Endometrium (tissue), 2 donors: ENCODE data around the gene PTPRQ.
"Not testable (repeated sequence)": the region's sequence is repeated elsewhere in the genome, so short reads cannot be mapped to it uniquely, and the experiment has no call there.

Source experiments
- FAIRE-seq: peaks from 2 replicates; lab custom pipeline; 2012; peaks lifted over from hg19 to GRCh38; lab: Jason Lieb, UNC
- donor health status: control.
- donor health status: control.

The PTPRQ gene

DNA sequence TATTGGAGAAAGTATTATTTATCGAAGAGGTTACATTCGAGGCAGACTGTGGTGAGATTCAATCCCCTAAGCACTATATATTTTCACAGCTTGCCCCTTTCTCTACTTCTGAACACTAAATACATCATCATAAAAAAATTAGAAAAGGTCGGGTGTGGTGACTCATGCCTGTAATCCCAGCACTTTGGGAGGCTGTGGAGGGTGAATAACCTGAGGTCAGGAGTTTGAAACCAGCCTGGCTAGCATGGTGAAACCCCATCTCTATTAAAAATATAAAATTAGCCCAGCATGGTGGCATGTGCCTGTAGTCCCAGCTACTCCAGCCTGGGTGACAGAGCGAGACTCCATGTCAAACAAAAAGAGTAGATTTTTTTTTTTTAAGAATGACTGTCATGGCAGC is 192.8 kb downstream of the PTPRQ start:
- no peak for FAIRE-seq

DNA sequence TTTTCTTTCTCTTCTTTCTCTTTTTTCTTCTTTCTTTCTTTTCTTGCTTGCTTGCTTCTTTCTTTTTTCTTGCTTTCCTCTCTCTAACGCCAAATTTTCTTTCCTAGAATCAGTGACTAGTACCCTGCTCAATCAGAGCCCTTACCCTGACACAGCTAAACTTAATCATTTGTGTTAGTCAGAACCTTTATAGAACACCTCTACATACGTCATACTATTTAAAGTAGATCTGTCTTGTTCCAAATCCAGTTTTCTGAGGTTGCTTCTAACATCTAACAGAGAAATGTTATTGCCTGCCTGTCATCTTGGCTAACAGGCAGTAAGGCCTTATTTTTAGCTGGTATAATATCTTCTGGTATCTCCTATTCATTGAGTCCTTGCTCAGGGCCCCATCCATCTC is 197.9 kb downstream of the PTPRQ start:
- no peak for FAIRE-seq

DNA sequence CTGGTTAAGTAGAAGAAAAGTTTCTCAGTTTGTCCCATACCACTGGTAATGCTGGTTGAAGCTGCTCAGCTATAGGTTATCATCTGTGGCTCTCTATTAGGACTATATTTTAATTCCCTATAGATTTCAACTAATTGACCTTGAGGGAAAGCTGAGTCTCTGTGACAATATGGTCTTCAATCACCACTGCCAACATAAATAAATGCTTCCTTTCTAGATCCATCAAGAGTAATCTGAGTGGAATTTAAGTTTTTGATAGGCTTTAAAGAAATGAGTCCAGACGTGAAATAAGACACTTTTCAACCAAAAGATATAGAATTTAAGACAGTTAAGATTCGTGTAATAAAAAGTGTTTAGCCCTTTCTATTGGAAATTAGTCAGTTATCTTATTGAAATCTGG is 199.9 kb downstream of the PTPRQ start:
- no peak for FAIRE-seq

DNA sequence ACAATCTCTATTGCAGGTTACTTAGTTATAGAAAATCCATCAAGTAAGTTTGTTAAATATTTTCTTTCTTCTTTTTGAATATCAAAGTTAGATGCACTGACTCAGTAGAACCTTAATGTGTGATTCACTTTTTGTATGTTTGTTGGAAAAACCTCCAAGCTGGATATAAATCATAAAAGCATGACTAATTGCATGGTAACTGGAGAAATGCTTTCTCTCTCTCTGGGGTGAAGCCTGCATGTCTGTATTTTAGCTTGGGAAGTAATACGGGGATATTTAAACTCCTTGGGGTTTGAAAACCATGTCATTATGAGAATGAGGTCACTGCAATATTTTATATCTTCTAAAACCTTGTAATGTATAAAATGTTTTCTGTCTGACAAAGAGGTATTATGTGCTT is 204.8 kb downstream of the PTPRQ start:
- FAIRE-seq: no peak

DNA sequence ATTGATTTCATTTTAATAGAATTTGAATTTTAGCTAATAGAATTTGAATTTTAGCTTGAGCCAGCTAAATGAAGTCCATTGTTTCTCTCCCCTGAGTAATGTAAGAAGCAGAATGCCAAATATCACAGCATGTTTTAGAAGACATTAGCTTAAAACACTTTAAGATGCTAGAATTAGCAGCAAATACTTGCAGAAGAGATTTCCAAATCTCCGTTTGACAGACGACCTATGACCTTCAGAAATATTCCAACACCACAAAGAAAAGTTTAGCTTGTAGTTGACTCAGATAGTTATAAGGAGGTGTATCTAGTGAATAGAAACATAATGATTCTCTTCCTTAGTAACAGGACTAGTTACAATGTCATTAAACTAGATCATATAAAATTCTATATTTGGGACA is 211.7 kb downstream of the PTPRQ start:
- no peak for FAIRE-seq

DNA sequence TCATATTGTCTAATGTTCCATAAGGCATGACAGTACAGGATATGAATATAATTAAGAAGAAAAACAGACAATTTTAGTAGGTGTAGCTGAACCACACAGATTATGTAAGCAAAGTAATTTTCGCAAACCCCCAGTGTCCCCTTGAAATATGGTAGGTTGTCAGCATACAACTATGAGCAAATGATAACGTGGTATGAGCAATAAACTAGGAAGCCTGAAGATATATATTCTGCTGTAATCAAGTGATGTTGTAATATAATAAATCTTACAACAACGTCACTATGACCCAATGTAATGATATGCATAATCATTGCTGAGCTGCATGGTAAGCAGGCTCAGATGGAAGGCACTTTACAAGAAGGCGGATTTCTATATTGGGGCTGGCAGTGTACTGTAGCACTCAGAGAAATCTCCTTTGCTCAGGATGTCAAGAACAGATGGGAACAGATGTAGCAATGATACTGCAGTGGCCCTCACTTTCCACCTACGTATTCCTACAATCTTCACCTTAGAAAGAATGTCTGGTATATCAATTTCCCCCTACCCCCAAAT is 215.6 kb downstream of the PTPRQ start:
- FAIRE-seq: no peak

DNA sequence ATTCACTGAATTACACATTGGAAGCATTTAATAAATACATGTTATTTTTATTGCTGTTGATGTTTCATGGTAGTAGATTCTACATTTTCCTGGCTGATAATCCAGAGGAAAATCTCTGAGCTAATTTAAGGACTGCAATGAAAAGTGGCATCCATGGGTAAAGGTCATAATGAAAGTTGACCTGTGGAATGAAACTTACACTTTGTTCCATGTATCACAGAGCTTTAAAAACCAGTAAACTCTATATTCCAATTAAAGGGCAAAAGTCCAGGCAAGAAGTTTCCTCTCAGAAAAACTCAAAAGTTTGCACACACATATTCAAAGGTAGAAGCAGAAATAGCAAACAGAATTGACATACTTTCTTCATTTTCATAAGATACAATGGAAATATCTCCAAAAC is 218.6 kb downstream of the PTPRQ start:
- FAIRE-seq: no peak

DNA sequence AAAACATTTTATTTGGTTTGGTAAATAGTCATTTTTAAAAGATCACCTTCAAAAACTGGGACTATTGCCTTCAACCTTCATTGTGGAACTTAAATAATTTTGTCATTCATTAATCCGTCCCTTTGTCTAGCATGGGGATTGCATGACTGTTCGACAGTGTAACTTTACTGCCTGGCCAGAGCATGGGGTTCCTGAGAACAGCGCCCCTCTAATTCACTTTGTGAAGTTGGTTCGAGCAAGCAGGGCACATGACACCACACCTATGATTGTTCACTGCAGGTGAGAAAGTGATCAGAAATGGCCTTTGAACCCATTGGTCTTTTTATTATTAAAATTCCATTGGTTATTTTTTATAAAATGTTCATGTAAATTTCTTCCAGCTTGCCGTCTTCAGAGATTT is 226.2 kb downstream of the PTPRQ start:
- no peak for FAIRE-seq

DNA sequence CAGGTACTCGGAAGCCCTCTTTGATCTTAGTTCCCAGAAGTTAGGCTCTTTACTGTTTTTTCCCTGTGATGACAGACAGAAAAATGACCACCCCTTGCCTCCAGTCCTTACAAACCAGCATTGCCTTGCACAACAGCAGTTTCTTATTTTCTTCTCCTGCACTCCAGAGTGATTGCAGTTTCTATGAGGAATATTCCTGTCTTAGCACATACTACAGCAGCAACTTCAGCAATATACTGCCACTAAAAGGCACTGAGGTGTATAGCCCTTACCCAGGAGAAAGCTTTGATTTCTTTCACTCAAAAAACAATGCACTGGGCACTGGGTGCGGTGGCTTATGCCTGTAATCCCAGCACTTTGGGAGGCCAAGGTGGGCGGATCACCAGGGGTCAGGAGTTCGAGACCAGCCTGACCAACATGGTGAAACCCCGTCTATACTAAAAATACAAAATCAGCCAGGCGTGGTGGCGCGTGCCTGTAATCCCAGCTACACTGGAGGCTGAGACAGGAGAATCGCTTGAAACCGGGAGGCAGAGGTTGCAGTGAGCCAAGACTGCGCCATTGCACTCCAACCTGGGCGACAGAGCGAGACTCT is 232.1 kb downstream of the PTPRQ start:
- FAIRE-seq: not testable (repeated sequence)

DNA sequence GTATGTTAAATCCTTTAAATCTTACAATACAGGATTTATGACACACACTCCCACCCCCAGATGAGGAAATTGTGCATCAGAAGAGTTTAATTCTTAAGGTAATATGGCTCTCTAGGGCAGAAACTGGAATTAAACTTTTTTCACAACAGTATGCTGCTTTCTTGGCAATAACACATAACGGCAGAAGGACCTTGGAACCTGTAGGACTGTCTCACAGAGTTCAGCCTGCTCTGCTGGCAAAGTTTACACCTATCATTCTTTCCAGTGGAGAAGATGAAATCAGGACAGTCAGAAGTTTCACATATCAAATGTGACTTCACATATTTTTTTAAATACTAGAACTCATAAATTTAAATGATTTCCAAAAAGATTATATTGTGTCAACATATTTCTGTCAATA is 232.8 kb downstream of the PTPRQ start:
- no peak for FAIRE-seq

DNA sequence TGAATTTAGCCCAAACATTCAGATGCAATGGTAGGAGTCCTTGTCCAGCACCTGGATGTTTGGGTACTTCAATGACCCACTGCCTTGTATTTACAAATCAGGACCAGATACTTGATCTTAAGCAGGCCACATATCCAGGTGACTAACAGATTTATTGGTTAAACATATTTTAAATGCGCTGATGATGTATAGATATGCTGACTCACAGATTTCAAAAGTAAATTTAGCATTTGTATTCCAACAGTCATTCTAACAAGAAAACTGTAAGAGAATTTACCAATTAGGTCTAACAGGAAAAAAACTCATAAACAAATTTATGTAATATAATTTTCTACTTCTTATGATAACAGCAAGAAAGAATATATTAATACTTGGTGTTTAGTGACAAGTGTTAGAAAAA is 234.0 kb downstream of the PTPRQ start:
- no peak for FAIRE-seq

DNA sequence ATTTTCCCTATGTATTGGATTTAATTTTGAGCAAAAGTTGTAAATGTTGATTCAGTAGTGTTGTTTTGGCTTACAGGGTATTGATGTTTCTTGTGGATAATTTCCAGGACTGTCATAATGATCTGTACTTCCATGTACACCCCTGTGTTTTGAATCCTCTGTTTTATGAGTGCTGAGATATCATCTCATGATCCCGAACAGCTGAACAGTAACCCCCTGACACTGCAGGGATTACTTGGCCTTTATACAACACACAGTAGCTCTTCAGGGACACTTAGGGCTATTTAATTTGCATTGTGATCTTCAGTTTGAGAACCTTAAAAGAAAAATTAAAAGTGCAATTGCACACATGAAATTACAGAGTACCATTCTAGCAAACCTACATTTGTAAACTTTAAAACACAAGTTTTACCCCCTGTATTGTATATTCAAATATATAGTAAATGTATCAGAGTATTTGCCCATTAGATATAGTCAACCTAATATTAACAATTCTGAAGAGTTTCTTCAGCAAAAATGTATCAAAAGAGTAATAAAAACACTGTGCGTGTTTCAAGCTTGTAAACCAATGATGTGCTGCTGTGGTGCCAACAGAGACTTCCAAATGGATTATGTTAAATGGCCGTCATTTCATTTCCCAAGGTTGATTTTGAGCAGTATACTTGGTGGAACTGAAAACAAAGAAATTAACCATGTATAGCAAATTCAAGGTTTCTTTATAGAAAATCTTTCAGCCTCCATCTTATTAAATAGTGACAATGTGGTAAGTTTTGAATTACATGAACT is 235.5 kb downstream of the PTPRQ start:
- no peak for FAIRE-seq

DNA sequence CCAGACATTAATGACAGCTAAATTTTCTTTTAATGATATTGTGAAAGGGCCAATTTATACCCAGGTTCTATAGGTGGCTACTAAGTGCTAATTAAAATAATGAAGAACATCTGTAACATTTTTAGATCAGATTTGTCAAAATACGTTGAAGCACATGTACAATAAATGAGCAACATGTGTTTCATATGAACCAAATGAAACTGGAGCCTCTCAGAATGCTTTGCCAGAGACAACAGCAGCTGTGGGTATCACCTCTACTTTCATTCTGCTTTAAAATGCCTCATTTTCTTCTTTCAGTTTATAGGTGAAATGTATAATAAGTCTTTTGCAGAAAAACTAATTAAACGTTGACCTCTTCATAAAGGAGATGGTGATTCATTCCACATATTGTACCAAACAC is 237.3 kb downstream of the PTPRQ start:
- no peak for FAIRE-seq

DNA sequence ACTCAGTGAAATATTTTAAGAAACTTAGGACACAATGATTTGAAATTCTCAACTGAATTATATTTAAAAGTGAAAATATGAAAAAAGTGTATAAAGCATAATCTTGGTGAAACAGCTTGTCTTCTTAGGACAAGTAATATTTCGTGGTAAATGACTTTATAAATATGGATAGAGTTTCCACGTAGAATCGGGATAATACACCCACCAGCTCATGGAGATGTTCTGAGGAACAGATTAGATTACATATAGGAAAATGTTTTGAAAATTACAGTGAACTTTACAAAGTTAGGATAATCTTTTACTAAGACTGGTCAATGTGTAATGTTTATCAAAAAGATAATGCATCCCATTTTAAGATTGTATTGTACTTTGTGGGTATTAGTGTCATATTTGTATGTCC is 237.8 kb downstream of the PTPRQ start:
- no peak for FAIRE-seq

DNA sequence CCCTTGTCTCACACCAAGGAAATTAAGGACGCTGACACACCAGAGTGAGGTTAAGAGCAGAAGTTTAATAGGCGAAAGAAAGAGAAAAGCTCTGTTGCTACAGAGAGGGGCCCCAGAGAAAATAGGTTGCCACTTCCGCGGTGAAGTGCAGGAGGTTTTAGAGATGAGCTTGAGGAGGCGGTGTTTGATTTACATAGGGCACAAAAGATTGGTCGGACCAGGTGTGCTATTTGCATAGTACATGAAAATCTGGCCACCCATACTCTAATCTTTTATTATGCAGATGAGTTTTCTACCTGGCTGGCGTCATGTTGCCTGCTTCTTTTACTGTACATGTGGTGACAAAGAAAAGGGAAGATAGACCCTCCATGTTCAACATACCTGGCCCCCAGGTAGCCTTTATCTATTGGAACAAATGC is 240.1 kb downstream of the PTPRQ start:
- no peak for FAIRE-seq

DNA sequence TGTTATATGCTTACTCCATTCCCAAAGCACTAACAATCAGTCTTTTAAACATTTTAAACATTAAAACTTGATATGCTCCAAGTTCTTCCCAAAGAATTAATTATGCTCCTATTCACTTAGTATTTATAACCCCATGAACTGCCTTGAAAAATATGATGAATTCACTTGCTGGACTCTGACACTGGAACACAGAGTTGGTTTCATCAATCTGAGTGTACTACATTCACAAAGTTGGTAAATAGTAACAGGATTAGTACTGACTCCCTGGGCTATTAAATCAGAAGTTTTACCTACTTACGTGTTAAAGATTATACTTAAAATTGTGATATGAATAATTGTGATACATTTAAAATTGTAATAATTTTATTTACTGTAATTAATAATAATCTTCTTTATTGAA is 246.1 kb downstream of the PTPRQ start:
- FAIRE-seq: no peak

DNA sequence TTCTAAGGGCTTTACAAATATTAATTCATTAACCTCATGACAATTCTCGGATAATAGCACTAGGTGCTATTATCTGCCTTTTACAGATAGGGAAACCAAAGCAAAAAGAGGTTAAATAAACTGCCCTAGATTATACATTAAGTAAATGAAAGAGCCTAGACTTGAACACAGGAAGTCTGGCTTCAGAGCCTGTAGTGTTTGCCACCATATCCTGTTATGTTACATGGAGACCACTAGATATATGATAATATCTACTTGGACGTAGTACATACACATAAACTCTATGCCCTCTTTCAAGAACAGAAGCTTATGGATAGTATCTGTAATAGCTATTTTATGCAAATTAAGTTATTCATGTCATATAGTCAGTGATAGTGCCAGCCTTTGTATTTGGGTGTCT is 246.5 kb downstream of the PTPRQ start:
- no peak for FAIRE-seq

DNA sequence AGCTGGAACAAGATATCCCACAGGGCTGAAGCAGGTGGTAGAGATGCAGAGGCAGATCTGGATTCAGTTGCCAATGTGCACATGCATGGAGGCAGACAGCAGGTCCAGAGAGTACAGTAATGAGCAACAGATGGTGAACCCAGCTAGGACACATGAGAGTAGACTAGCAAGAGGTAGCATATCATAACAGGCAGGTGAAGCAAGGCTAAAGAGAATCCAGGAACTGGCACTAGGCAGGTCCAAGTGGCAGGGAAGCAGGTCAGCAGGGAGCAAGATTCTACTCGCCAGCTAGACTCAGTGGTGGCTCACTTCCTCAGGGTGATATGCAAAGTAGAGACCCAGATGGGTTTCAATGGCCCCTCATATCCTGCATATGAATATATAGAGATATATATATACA is 248.1 kb downstream of the PTPRQ start:
- no peak for FAIRE-seq

DNA sequence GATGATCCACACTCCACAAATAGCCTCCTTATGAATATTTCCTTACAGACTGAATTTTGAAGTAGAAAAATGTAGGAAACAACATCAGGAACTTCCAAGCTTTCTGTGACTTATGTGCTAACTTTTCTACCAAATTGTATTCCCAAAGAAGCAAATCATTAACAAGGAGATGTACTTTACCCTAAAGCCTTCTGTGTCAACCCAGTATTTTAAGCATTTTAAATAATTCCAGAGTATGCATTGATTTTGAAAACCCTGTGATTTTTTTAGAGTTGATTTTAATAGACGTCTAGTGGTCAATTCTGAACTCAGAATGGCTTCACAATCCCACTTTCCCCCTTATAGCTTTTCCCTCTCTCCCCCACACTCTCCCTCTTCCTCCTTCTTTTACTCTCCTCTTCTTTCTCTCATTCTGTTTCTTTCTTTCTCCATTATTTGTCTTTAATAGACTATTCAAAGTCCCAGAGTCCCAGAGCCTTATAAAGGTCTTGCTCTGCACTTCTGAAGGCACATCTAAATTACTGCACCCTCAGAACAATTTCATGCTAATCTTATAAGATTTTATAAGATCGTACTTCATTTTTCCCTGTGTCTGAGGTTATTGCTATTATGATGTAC is 253.3 kb downstream of the PTPRQ start:
- FAIRE-seq: no peak

DNA sequence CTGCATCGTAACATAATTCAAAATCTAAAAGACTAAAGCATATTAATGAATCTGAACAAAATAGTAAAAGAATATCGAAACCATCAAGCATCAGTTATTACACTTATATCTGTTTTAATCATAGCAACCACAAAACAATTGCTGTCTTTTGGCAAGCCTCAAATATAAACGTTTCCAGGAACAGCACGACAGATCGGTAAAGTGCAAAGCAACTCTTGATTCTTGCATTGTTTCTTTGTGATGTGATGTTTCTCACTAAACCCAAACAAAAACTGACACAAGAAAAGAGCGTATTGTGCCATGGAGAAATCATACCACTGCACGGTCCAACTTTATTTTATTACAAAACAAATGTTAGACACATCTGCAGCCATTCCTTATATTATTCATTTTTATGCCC is 254.2 kb downstream of the PTPRQ start:
- no peak for FAIRE-seq

DNA sequence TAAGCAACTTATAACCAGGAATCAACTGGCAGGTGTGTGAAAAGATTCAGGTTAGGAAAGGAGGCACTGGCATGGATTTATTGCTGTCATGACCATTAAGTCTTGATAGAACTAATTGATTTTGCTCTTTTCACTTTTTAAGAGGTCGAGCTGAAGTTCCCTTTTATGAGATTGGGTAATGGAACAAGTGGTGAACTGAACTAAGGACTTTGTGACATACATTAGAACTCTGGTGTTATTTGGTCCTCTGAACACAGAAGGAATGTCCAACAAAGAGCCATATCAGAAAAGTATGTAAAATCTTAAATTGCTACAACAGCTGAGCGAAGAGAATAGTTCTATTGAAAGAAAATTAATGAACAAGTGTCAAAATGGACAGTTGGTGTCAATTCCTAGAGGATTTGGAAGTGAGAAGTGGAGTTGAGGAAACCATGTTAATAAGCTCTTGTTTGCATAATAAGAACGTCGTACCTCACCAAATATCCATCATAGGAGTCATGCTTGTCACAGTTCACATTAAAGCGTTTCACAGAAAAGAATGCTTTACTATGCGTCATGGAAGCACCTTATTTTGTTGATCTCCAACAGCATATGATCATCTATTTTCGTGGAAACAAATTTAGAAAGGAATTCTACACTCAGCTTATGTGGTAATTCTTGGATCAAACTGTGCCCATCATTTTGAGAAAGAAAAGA is 255.0 kb downstream of the PTPRQ start:
- no peak for FAIRE-seq

DNA sequence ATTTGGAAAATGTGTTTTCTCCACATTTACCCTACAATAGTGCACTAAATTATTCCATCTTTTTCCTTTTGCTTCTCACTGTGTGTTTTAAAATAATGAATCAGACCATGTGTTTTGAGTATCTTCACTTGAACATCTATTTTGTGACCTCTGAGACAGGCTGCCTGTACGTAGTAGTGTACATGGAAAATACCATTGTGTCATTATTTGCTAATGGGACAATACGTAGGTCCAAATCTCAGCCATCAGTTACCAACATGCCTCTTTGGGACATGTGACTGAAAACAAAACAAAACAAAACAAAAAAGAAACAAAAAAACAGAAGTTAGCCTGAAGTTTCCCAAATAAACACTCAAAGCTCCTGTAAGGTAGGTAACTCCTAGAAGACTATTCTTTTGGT is 256.3 kb downstream of the PTPRQ start:
- no peak for FAIRE-seq

DNA sequence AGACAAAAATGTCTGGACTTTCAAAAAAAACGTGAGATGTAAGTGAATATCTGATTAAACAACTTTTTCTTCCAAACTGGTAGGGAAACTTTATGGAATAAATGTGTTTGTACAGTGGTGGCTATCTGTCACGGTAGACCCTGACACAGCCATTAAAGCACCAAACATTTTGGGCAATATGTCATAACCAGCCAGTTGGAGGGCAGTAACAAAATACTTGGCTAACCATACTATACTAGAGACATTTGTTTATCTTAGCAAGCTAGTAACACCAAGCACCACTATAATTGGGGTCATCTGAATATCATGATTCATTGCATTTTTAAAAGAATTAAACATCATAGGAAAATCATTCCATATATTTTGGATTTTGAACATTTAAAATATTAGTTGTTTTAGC is 257.4 kb downstream of the PTPRQ start:
- no peak for FAIRE-seq
